ENCODE measurements around the gene MMP23B. TPM values are rescaled to one million over a fixed set of nuclear protein-coding genes. Genes with fewer than 3 reads are reported as not detected.

Gene MMP23B
- total RNA-seq, 2 experiments from 2014 or later = 1.4 to 2.3 TPM

DNA sequence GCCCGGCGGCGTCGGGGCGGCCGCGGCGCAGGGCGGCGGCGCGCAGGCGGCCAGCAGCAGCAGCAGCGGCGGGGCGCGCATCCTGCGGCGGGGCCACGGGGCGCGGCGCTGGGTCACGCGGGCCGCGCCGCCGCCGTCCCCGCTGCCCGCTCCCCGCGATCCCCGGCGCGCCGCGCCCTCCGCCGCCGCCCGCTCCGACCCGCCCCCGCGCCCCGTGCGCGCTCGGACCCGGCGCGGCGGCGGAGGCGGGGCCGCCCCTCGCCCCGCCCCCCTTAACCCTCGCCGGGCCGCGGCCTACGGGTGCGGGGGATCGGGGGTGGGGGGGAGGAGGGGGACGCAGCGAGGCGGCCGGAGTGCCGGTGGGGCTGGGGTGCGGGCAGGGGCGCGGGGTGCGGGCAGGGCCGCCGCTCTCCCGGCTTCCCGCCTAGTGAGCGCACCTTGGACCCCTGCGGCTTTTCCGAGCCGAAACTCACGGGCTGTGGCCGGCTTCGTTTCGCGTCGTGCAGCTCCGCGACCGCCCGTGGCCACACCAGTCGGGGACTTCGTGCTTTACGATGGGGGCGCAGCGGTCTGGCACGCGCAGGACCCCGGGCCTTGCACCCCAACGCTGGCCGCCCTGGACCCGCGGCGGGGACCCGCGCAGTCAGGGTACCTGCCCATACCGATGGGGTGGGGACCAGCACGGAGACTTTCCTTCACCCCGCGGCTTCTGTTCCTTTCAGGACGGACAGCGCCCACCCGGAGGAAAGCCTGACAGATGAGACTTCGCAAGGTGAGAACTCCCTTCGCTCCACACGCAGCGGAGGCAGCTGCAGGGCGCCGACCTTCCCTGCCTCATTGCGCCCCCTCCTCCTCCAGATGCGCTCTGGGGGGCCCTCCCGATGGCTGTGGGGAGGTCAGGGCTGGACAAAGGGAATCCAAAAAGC lies 31.8 kb upstream of the MMP23B start, which contains the start of gene FNDC10:
Gene FNDC10, minus strand, starts transcription at position 201 of the 926 bp plus-strand sequence. Its CDS starts 120 bp downstream, at position 81.
- H3K27ac Mint-ChIP-seq = no peak within 1 kb of the TSS
- H3K4me1 Mint-ChIP-seq = no peaks in the 10 kb centered on the region
- DNase-seq = no peak
- peak within 1 kb of the TSS; percentile 69 for H3K4me3 Mint-ChIP-seq
- no peaks in the 10 kb centered on the region for H3K9me3 Mint-ChIP-seq
- H3K27me3 Mint-ChIP-seq = peaks cover 16% of the 10 kb centered on the region
- H3K36me3 Mint-ChIP-seq = no peaks in the 10 kb centered on the region

- Mint-ChIP-seq H3K36me3 (no peaks in the 10 kb centered on the region), H3K9me3 (no peaks in the 10 kb centered on the region), H3K27me3 (peaks cover 16% of the 10 kb centered on the region), H3K27ac (no peak overlapping the region), H3K4me3 (peak overlapping the region; percentile 34), H3K4me1 (no peaks in the 10 kb centered on the region)
- no peak for DNase-seq
Observed at GRCh38 chr1:1600861-1601563, 31.0 kb upstream of the MMP23B start.

DNA sequence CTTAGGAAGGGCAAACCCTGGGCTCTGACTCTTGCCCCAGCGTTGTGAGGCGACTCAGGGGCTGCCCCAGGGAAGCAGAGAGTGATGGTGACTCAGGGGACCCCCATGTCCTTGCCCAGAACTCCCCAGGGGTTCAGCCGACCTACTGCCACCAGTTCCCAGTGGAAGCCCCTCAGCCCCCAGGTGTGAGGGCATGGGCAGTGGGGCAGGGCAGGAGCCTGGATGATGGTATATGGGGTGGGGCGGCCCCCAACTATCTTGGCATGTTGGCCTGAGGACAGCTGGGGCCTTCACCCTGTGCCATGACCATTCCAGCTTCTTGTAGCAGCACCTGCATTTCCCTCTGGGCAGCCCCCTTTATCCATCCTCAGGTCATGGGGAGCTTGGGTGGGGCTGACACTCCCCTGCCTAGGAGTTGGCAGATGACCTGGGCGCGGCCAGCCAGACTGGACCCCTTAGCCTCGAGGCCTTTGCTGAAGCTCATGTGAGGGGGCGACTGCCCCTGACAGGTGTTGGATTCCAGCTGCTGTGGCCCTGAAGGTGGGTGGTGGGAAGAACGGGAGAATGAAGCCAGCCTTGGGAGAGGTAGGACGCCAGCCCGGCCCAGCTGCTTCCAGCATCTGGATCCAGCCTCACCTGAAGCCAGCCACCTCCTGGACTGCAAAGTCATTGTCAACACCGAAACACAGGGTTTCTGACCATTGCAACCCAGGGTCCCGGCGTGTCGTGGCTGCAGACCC lies 30.2 kb upstream of the MMP23B start:
- no peak for DNase-seq
- Mint-ChIP-seq H3K9me3 (no peaks in the 10 kb centered on the region), H3K4me3 (no peak overlapping the region), H3K27ac (no peak overlapping the region), H3K36me3 (no peaks in the 10 kb centered on the region), H3K27me3 (peaks cover 16% of the 10 kb centered on the region), H3K4me1 (peaks cover 1% of the 10 kb centered on the region)

GRCh38 chr1:1602304-1602967 lies 29.5 kb upstream of the MMP23B start:
- Mint-ChIP-seq H3K9me3 (no peaks in the 10 kb centered on the region), H3K4me3 (no peak overlapping the region), H3K36me3 (no peaks in the 10 kb centered on the region), H3K27ac (no peak overlapping the region), H3K4me1 (peaks cover 8% of the 10 kb centered on the region), H3K27me3 (peaks cover 16% of the 10 kb centered on the region)
- DNase-seq = no peak

- Mint-ChIP-seq H3K27ac (no peak overlapping the region), H3K4me1 (peaks cover 8% of the 10 kb centered on the region), H3K36me3 (no peaks in the 10 kb centered on the region), H3K4me3 (no peak overlapping the region), H3K9me3 (no peaks in the 10 kb centered on the region), H3K27me3 (peaks cover 11% of the 10 kb centered on the region)
- DNase-seq = no peak
Observed at GRCh38 chr1:1602968-1603506, 28.9 kb upstream of the MMP23B start.

DNA sequence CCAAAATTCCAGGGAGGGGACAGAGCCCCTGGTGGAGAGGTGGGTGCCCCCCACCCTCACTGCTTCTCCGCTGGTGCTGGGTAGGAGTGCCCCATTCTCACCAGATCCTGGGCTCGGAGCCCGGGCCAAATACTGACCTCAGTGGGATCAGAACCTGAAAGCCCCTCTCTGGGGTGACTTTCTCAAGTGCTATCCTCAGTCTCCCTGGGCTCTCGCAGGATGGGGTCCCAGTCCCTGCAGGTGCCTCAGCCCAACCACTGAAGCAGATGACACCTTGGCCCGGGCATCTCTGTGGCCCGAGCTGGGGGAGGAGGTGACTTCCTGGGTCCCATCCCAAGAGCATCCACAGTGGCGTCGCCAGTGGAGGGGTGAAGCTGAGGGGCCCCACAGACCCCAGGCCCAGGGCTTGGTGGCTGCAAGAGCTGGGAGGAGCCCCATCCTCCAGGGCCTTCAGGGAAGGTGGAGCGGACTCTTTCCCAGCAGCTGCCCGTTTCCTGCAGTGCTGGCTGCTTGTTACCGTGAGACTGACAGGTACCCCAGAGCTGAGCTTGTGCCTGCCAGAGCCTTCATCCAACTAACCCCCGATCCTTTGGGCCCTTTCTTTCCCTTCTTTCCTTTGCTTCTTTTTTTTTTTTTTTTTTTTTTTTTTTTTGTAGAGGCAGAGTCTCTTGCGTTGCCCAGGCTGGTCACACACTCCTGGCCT lies 28.2 kb upstream of the MMP23B start:
- Mint-ChIP-seq H3K9me3 (no peaks in the 10 kb centered on the region), H3K27ac (no peak overlapping the region), H3K4me1 (peaks cover 8% of the 10 kb centered on the region), H3K27me3 (peaks cover 8% of the 10 kb centered on the region), H3K36me3 (no peaks in the 10 kb centered on the region), H3K4me3 (no peak overlapping the region)
- DNase-seq = no peak

DNA sequence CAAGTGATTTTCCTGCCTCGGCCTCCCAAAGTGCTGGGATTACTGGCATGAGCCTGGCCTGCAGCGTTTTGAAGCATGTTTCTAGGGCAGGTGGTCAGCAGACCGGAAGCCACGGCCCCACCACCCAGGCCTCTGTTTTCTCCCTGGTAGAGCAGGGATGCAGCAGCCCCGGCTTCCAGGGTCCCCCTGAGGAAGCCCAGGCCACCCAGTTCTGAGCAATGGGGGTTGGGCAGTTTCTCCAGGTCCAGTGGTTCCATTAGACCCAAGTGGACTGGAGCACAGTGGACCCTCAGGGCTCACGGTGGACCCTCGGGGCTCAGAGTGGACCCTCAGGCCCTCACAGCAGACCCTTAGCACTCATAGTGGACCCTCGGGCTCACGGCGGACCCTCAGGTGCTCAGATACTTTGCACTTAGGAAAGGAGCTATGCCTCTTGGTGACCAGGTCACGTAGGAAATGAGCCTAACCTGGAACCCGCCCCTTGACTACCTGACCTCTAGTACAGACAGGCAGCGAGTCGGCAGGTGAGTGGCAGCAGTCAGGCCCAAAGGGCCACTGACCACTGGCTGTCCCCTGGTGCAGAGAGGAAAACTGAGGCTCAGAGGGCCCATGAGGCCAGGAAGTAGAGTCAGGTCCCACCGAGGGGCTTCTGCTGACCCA lies 27.5 kb upstream of the MMP23B start:
- peaks cover 8% of the 10 kb centered on the region for H3K4me1 Mint-ChIP-seq
- no peak for DNase-seq
- H3K27me3 Mint-ChIP-seq = peaks cover 3% of the 10 kb centered on the region
- H3K36me3 Mint-ChIP-seq = no peaks in the 10 kb centered on the region
- no peak overlapping the region for H3K27ac Mint-ChIP-seq
- H3K9me3 Mint-ChIP-seq = no peaks in the 10 kb centered on the region
- no peak overlapping the region for H3K4me3 Mint-ChIP-seq

DNA sequence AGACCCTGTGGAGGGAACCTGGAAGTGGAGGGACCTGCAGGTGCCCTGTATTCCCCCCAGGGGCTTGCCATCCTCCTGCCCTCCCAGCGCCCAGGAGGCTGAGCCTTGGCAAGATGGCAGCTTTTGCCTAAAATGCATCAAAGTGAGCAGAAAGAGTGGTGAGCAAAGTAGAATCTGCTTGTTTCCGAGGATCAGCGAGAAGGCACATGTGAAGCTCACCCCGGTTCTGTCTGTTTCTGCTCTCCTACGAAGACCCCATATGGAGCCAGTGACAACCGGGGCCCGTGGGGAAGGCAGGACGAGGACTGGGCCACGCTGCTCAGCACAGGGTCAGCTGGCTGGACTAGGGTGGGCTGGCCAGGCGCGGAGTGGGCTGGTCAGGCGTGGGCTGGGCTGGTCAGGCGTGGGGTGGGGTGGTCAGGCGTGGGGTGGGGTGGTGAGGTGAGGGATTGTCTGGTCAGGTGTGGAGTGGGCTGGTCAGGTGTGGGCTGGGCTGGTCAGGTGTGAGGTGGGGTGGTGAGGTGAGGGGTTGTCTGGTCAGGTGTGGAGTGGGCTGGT lies 26.9 kb upstream of the MMP23B start:
- no peak overlapping the region for H3K27ac Mint-ChIP-seq
- H3K4me1 Mint-ChIP-seq = peaks cover 8% of the 10 kb centered on the region
- no peaks in the 10 kb centered on the region for H3K36me3 Mint-ChIP-seq

DNA sequence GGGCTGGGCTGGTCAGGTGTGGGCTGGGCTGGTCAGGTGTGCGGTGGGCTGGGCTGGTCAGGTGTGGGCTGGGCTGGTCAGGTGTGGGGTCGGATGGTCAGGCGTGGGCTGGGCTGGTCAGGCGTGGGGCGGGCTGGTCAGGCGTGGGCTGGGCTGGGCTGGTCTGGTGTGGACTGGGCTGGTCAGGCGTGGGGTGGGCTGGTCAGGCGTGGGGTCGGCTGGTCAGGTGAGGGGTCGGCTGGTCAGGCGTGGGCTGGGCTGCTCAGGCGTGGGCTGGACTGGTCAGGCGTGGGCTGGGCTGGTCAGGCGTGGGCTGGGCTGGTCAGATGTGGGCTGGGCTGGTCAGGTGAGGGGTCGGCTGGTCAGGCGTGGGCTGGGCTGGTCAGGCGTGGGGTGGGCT lies 26.2 kb upstream of the MMP23B start:
- Mint-ChIP-seq H3K4me3 (no peak overlapping the region), H3K4me1 (peaks cover 8% of the 10 kb centered on the region), H3K9me3 (no peaks in the 10 kb centered on the region), H3K27ac (no peak overlapping the region), H3K36me3 (no peaks in the 10 kb centered on the region), H3K27me3 (peaks cover under 1% of the 10 kb centered on the region)
- no peak for DNase-seq

More for the DNA sequence above, 26.9 kb upstream of the MMP23B start:
- no peak overlapping the region for H3K4me3 Mint-ChIP-seq
- no peak for DNase-seq
- H3K27me3 Mint-ChIP-seq = peaks cover 3% of the 10 kb centered on the region
- H3K9me3 Mint-ChIP-seq = no peaks in the 10 kb centered on the region

DNA sequence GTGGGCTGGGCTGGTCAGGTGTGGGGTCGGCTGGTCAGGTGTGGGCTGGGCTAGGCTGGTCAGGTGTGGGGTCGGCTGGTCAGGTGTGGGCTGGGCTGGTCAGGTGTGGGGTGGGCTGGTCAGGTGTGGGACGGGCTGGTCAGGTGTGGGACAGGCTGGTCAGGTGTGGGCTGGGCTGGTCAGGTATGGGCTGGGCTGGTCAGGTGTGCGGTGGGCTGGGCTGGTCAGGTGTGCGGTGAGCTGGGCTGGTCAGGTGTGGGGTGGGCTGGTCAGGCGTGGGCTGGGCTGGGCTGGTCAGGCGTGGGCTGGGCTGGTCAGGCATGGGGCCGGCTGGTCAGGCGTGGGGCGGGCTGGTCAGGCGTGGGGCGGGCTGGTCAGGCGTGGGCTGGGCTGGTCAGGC lies 25.7 kb upstream of the MMP23B start:
- Mint-ChIP-seq H3K4me3 (no peak overlapping the region), H3K27me3 (no peaks in the 10 kb centered on the region), H3K4me1 (peaks cover 8% of the 10 kb centered on the region), H3K27ac (no peak overlapping the region), H3K36me3 (no peaks in the 10 kb centered on the region), H3K9me3 (no peaks in the 10 kb centered on the region)
- no peak for DNase-seq

- DNase-seq = no peak
- no peaks in the 10 kb centered on the region for H3K9me3 Mint-ChIP-seq
- no peak overlapping the region for H3K27ac Mint-ChIP-seq
- peaks cover 25% of the 10 kb centered on the region for H3K4me1 Mint-ChIP-seq
- H3K27me3 Mint-ChIP-seq = no peaks in the 10 kb centered on the region
- H3K4me3 Mint-ChIP-seq = no peak overlapping the region
- H3K36me3 Mint-ChIP-seq = peaks cover 10% of the 10 kb centered on the region
Observed at GRCh38 chr1:1609822-1610485, 22.0 kb upstream of the MMP23B start.

- no peaks in the 10 kb centered on the region for H3K27me3 Mint-ChIP-seq
- peaks cover 10% of the 10 kb centered on the region for H3K36me3 Mint-ChIP-seq
- no peaks in the 10 kb centered on the region for H3K9me3 Mint-ChIP-seq
- peaks cover 25% of the 10 kb centered on the region for H3K4me1 Mint-ChIP-seq
- no peak overlapping the region for H3K4me3 Mint-ChIP-seq
- DNase-seq = no peak
- H3K27ac Mint-ChIP-seq = no peak overlapping the region
Observed at GRCh38 chr1:1610796-1611195, 21.2 kb upstream of the MMP23B start.

DNA sequence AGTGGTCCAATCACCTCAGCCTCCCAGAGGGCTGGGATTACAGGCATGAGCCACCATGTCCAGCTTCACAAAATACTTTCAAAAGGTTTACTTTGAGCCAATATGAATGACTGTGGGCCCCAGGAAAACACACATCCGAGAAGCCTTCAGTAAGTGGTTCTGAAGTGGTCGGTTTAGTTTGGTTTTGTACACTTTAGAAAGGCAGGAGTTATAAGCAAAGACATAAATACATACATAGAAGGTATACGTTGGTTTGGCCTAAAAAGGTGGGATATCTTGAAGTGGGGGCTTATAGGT lies 19.9 kb upstream of the MMP23B start:
- no peaks in the 10 kb centered on the region for H3K9me3 Mint-ChIP-seq
- H3K4me1 Mint-ChIP-seq = peaks cover 21% of the 10 kb centered on the region
- H3K36me3 Mint-ChIP-seq = peaks cover 10% of the 10 kb centered on the region
- no peak for DNase-seq
- H3K27me3 Mint-ChIP-seq = no peaks in the 10 kb centered on the region
- H3K27ac Mint-ChIP-seq = no peak overlapping the region
- no peak overlapping the region for H3K4me3 Mint-ChIP-seq
